ENCODE results near the gene HDAC4. TPM values are rescaled to one million over a fixed set of nuclear protein-coding genes. Genes with fewer than 3 reads are reported as not detected.

Gene HDAC4
- total RNA-seq, 1 experiment from 2014 or later: 40.1 TPM

DNA sequence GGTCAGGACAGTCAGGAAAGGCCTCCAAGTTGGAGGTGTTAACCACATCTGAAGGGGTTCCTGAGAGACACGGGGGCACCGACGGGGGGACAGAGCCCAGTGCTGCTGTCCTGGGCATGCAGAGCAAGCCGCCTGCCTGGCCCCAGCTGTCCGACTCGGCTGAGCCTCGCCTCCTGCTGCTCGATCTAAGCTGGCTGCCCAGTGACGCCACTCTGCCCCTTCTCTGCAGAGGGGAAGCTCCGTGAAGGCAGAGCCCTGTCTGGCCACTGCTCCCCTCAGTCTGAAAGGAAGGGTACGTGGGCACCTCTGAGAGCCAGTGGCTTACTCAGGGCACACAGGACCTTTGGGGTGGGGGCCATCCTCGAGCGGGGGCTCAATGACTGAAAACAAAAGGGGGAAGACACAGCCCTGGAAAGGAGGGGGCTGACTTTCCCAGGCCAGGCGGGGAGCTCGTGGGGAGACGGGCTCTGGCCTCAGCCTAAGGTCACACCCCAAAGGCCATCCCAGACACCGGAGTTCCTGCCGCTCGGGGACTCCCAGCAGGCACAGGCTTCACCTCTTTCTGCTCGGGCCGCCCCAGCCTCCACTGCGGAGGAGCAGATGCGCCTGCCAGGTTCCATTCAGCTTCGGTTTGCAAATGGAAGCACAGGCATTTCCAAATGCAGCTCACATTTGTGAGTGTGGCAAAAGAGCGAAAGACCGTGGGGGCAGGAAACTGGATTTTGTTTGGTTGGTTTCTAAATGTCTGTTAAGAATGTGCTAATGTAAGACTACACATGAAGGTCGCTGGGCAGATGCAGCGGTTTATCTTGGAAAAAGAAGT lies 136.9 kb downstream of the HDAC4 start:
- H3K36me3 ChIP-seq (ENCODE audit: control insufficient read depth, insufficient read depth, low read length): no peaks in the 10 kb centered on the region
- H3K27ac ChIP-seq (ENCODE audit: low read length): peak overlapping the region; percentile 65; the same call in 1 of the 2 replicates
- H3K27me3 ChIP-seq (ENCODE audit: control insufficient read depth, insufficient read depth, low read length): no peaks in the 10 kb centered on the region
- BruUV-seq (replicated peaks): no TSS peak
- ChIA-PET POLR2A (no interaction called here), CTCF (no interaction called here)
- peaks cover 26% of the 10 kb centered on the region for H3K4me1 ChIP-seq (ENCODE audit: control insufficient read depth, insufficient read depth, low read length)
- intact Hi-C loops (cut with micrococcal nuclease; ENCODE audit: unreplicated experiment) (no loop called here), in situ Hi-C loops (cut with HindIII; ENCODE audit: low pct_unique_long_range_greater_than_20kb, low sequenced_read_pairs) (no loop called here)
- H3K4me3 ChIP-seq (ENCODE audit: low read depth in 2 of 2, low read length in 2 of 2): no peak overlapping the region
- DNase-seq (ENCODE audit: low read depth, low spot score) (no peak), ATAC-seq (no peak)
- no peaks in the 10 kb centered on the region for H3K9me3 ChIP-seq (ENCODE audit: control insufficient read depth, insufficient read depth, low read depth, low read length)
- no peak for TF ChIP-seq SIN3A (IDR thresholded peaks at IDR 0.05; ENCODE audit: borderline replicate concordance, insufficient read depth, low read depth, low read length)
- TF ChIP-seq TCF7L2 (IDR thresholded peaks at IDR 0.05; ENCODE audit: low read depth, low read length): no peak
- TF ChIP-seq, protein P1, sequence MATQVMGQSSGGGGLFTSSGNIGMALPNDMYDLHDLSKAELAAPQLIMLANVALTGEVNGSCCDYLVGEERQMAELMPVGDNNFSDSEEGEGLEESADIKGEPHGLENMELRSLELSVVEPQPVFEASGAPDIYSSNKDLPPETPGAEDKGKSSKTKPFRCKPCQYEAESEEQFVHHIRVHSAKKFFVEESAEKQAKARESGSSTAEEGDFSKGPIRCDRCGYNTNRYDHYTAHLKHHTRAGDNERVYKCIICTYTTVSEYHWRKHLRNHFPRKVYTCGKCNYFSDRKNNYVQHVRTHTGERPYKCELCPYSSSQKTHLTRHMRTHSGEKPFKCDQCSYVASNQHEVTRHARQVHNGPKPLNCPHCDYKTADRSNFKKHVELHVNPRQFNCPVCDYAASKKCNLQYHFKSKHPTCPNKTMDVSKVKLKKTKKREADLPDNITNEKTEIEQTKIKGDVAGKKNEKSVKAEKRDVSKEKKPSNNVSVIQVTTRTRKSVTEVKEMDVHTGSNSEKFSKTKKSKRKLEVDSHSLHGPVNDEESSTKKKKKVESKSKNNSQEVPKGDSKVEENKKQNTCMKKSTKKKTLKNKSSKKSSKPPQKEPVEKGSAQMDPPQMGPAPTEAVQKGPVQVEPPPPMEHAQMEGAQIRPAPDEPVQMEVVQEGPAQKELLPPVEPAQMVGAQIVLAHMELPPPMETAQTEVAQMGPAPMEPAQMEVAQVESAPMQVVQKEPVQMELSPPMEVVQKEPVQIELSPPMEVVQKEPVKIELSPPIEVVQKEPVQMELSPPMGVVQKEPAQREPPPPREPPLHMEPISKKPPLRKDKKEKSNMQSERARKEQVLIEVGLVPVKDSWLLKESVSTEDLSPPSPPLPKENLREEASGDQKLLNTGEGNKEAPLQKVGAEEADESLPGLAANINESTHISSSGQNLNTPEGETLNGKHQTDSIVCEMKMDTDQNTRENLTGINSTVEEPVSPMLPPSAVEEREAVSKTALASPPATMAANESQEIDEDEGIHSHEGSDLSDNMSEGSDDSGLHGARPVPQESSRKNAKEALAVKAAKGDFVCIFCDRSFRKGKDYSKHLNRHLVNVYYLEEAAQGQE (IDR thresholded peaks at IDR 0.05; ENCODE audit: insufficient read depth in 1 of 2, low read depth in 2 of 2, low read length in 1 of 2): no peak
- TF ChIP-seq POLR2AphosphoS5 (IDR thresholded peaks at IDR 0.05; ENCODE audit: low read depth, low read length): no peak
- TF ChIP-seq, protein P2, sequence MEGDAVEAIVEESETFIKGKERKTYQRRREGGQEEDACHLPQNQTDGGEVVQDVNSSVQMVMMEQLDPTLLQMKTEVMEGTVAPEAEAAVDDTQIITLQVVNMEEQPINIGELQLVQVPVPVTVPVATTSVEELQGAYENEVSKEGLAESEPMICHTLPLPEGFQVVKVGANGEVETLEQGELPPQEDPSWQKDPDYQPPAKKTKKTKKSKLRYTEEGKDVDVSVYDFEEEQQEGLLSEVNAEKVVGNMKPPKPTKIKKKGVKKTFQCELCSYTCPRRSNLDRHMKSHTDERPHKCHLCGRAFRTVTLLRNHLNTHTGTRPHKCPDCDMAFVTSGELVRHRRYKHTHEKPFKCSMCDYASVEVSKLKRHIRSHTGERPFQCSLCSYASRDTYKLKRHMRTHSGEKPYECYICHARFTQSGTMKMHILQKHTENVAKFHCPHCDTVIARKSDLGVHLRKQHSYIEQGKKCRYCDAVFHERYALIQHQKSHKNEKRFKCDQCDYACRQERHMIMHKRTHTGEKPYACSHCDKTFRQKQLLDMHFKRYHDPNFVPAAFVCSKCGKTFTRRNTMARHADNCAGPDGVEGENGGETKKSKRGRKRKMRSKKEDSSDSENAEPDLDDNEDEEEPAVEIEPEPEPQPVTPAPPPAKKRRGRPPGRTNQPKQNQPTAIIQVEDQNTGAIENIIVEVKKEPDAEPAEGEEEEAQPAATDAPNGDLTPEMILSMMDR (IDR thresholded peaks at IDR 0.05): no peak

DNA sequence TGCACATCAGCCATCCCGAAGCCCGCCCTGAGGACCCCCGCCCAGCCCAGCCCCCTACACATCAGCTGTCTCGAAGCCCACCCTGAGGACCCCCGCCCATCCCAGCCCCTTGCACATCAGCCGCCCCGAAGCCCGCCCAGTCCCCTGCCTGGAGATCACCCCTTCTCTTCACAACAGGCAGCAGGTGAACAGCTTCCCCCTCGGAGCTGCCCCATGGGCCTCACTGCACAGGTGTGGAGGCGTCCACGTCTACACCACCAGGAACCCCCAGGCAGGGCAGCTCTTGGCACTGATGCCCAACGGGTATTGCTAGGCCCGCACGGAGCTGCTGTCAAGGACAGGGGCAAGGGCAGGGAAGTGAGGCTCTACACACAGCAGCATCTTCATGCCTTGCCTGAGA lies 137.6 kb downstream of the HDAC4 start:
- no peak overlapping the region for H3K4me3 ChIP-seq (ENCODE audit: low read depth in 2 of 2, low read length in 2 of 2)
- ChIA-PET CTCF (no interaction called here), POLR2A (no interaction called here)

More for the DNA sequence above, 137.6 kb downstream of the HDAC4 start:
- TF ChIP-seq, protein P2 (IDR thresholded peaks at IDR 0.05): no peak
- TF ChIP-seq SIN3A (IDR thresholded peaks at IDR 0.05; ENCODE audit: borderline replicate concordance, insufficient read depth, low read depth, low read length): no peak
- TF ChIP-seq, protein P1 (IDR thresholded peaks at IDR 0.05; ENCODE audit: insufficient read depth in 1 of 2, low read depth in 2 of 2, low read length in 1 of 2): no peak
- no peak for TF ChIP-seq TCF7L2 (IDR thresholded peaks at IDR 0.05; ENCODE audit: low read depth, low read length)
- TF ChIP-seq POLR2AphosphoS5 (IDR thresholded peaks at IDR 0.05; ENCODE audit: low read depth, low read length): no peak
- no peaks in the 10 kb centered on the region for H3K36me3 ChIP-seq (ENCODE audit: control insufficient read depth, insufficient read depth, low read length)
- intact Hi-C loops (cut with micrococcal nuclease; ENCODE audit: unreplicated experiment) (no loop called here), in situ Hi-C loops (cut with HindIII; ENCODE audit: low pct_unique_long_range_greater_than_20kb, low sequenced_read_pairs) (no loop called here)
- no peaks in the 10 kb centered on the region for H3K27me3 ChIP-seq (ENCODE audit: control insufficient read depth, insufficient read depth, low read length)
- DNase-seq (ENCODE audit: low read depth, low spot score) (no peak), ATAC-seq (no peak)
- BruUV-seq (replicated peaks): no TSS peak
- H3K4me1 ChIP-seq (ENCODE audit: control insufficient read depth, insufficient read depth, low read length): peaks cover 22% of the 10 kb centered on the region
- H3K27ac ChIP-seq (ENCODE audit: low read length): no peak overlapping the region
- H3K9me3 ChIP-seq (ENCODE audit: control insufficient read depth, insufficient read depth, low read depth, low read length): 0 out of 2 replicates have a peak, but pooled peaks cover 2% of the 10 kb centered on the region
